ENCODE data around the gene SMIM33.
A peak's percentile ranks its signal among the peaks of the same experiment; 100 is the strongest.
"Not testable (repeated sequence)": the region's sequence is repeated elsewhere in the genome, so short reads cannot be mapped to it uniquely, and the experiment has no call there.

Gene SMIM33

GRCh38 chr5:139482050-139482889 lies 11.5 kb downstream of the SMIM33 start, which contains the start of gene STING1:
Gene STING1, minus strand, starts transcription at chr5:139482758. Its CDS starts 1,054 bp downstream, at chr5:139481704.
- DNase-seq (ENCODE audit: low spot score) = peak; percentile 94

GRCh38 chr5:139482890-139483208 lies 12.0 kb downstream of the SMIM33 start:
- DNase-seq (ENCODE audit: low spot score) = not testable (repeated sequence)

- no peak for DNase-seq (ENCODE audit: low spot score)
These were observed 15.4 kb downstream of the SMIM33 start for GRCh38 chr5:139486201-139486600.

GRCh38 chr5:139488260-139488659 lies 17.5 kb downstream of the SMIM33 start:
- no peak for DNase-seq (ENCODE audit: low spot score)

- DNase-seq (ENCODE audit: low spot score) = peak; percentile 54
These were observed 21.9 kb downstream of the SMIM33 start for GRCh38 chr5:139492700-139493192.

GRCh38 chr5:139494256-139494655 lies 23.5 kb downstream of the SMIM33 start:
- no peak for DNase-seq (ENCODE audit: low spot score)

- peak; percentile 7 for DNase-seq (ENCODE audit: low spot score)
These were observed 24.0 kb downstream of the SMIM33 start for GRCh38 chr5:139494832-139495231.

- peak; percentile 16 for DNase-seq (ENCODE audit: low spot score)
These were observed 25.0 kb downstream of the SMIM33 start for GRCh38 chr5:139495638-139496435.

- no peak for DNase-seq (ENCODE audit: low spot score)
These were observed 30.6 kb downstream of the SMIM33 start for GRCh38 chr5:139501381-139501780.

- DNase-seq (ENCODE audit: low spot score) = not testable (repeated sequence)
These were observed 32.4 kb downstream of the SMIM33 start for GRCh38 chr5:139503036-139503817.

GRCh38 chr5:139503879-139504278 lies 33.1 kb downstream of the SMIM33 start:
- not testable (repeated sequence) for DNase-seq (ENCODE audit: low spot score)

GRCh38 chr5:139504722-139505121 lies 33.9 kb downstream of the SMIM33 start:
- DNase-seq (ENCODE audit: low spot score) = not testable (repeated sequence)

- DNase-seq (ENCODE audit: low spot score) = no peak
These were observed 42.1 kb downstream of the SMIM33 start for GRCh38 chr5:139512786-139513390.

GRCh38 chr5:139513434-139513833 lies 42.6 kb downstream of the SMIM33 start:
- DNase-seq (ENCODE audit: low spot score) = peak; percentile 92

- no peak for DNase-seq (ENCODE audit: low spot score)
These were observed 43.2 kb downstream of the SMIM33 start for GRCh38 chr5:139513852-139514485.

- no peak for DNase-seq (ENCODE audit: low spot score)
These were observed 43.7 kb downstream of the SMIM33 start for GRCh38 chr5:139514486-139514856.

- peak; percentile 90 for DNase-seq (ENCODE audit: low spot score)
These were observed 47.1 kb downstream of the SMIM33 start for GRCh38 chr5:139517683-139518564.
